ENCODE data around the gene FAM107B. TPM values are rescaled to one million over a fixed set of nuclear protein-coding genes. Genes with fewer than 3 reads are reported as not detected.

The FAM107B gene
- total and polyA plus RNA-seq, 2 experiments from 2014 or later = 11.0 to 17.6 TPM

DNA sequence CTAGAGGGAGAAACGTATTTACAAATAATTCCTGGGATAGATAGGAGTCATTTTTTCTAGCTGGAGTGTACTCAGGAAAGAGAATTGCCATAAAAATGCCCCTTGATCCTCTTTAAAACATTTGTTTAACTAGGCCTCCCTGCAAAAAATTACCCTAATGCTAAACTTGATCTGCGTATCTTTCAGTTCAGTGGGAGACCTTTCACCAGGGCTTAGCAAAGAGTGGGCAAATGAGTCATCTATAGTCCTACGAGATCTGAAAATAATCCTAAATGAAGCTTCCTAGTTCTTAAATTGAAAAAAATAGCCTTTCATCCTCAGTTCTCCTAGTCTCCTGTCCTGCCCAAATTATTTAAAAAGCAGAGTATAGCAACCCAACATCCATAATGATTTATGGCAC lies 245.3 kb downstream of the FAM107B start (continued):
- TF ChIP-seq, protein P1, sequence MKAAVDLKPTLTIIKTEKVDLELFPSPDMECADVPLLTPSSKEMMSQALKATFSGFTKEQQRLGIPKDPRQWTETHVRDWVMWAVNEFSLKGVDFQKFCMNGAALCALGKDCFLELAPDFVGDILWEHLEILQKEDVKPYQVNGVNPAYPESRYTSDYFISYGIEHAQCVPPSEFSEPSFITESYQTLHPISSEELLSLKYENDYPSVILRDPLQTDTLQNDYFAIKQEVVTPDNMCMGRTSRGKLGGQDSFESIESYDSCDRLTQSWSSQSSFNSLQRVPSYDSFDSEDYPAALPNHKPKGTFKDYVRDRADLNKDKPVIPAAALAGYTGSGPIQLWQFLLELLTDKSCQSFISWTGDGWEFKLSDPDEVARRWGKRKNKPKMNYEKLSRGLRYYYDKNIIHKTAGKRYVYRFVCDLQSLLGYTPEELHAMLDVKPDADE (IDR thresholded peaks at IDR 0.05) = no peak
- no peak for TF ChIP-seq ZNF114 (CRISPR knock-in tag; IDR thresholded peaks at IDR 0.05)
- no peak for TF ChIP-seq NANOG (IDR thresholded peaks at IDR 0.05; ENCODE audit: borderline replicate concordance)
- TF ChIP-seq ZNF331 (CRISPR knock-in tag; IDR thresholded peaks at IDR 0.05; ENCODE audit: low read depth) = no peak

DNA sequence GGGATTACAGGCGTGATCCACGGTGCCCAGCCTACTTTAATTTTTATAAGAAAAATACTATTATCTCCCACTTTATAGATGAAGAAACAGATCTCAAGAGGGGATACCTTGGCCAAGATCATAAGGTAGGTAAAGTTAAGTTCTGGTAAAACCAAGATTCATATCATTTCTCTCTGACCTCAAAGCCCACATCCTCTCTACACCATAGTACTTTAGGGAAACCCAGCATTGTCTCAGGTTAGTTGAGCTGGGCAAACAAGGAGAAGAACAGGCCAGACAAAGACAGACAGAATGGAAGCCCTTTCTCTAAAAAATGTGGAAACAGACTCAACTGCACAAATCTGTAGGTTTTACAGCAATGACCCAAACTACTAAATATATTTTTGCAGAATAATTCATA lies 246.2 kb downstream of the FAM107B start:
- H3K27ac Mint-ChIP-seq = no peak overlapping the region
- Histone ChIP-seq H3K4me1 (ENCODE audit: insufficient read depth) (no peaks in the 10 kb centered on the region), H3F3A (replicated peaks; ENCODE audit: low read depth) (no peaks in the 10 kb centered on the region), H3K4me3 (no peak overlapping the region), H3K4me2 (no peak overlapping the region), H3K9me2 (ENCODE audit: insufficient read depth) (no peaks in the 10 kb centered on the region), H3K79me2 (replicated peaks; ENCODE audit: insufficient read depth) (no peaks in the 10 kb centered on the region), H2AFZ (no peak overlapping the region), H3K27me3 (ENCODE audit: insufficient read depth) (no peaks in the 10 kb centered on the region), H3K36me3 (ENCODE audit: insufficient read depth) (no peaks in the 10 kb centered on the region), H3K27ac (ENCODE audit: low read depth) (no peak overlapping the region), H4K20me1 (replicated peaks; ENCODE audit: insufficient read depth) (peaks cover 4% of the 10 kb centered on the region; the same call in 1 of the 2 replicates)
- H3K4me1 Mint-ChIP-seq = no peaks in the 10 kb centered on the region
- DNase-seq (ENCODE audit: low spot score) = no peak
- H3K27me3 Mint-ChIP-seq (ENCODE audit: insufficient read depth, low read depth, poor library complexity) = peaks cover 2% of the 10 kb centered on the region
- H3K36me3 Mint-ChIP-seq (ENCODE audit: low read depth) = no peaks in the 10 kb centered on the region; the same call in 2 of the 3 replicates
- ATAC-seq = no peak
- no peak overlapping the region for H3K4me3 Mint-ChIP-seq
- no peaks in the 10 kb centered on the region for H3K9me3 Mint-ChIP-seq
- TF ChIP-seq ZNF114 (CRISPR knock-in tag; IDR thresholded peaks at IDR 0.05) (no peak), POLR2AphosphoS5 (IDR thresholded peaks at IDR 0.05; ENCODE audit: low read depth) (no peak), JUNB (IDR thresholded peaks at IDR 0.05; ENCODE audit: unreplicated experiment) (no peak), CREB1 (CRISPR knock-in tag; IDR thresholded peaks at IDR 0.05; ENCODE audit: low read depth) (no peak), EZH2 (IDR thresholded peaks at IDR 0.05; ENCODE audit: low read depth, unreplicated experiment) (no peak), EZH2phosphoT487 (IDR thresholded peaks at IDR 0.05; ENCODE audit: unreplicated experiment) (no peak)
- TF ChIP-seq, protein P2, sequence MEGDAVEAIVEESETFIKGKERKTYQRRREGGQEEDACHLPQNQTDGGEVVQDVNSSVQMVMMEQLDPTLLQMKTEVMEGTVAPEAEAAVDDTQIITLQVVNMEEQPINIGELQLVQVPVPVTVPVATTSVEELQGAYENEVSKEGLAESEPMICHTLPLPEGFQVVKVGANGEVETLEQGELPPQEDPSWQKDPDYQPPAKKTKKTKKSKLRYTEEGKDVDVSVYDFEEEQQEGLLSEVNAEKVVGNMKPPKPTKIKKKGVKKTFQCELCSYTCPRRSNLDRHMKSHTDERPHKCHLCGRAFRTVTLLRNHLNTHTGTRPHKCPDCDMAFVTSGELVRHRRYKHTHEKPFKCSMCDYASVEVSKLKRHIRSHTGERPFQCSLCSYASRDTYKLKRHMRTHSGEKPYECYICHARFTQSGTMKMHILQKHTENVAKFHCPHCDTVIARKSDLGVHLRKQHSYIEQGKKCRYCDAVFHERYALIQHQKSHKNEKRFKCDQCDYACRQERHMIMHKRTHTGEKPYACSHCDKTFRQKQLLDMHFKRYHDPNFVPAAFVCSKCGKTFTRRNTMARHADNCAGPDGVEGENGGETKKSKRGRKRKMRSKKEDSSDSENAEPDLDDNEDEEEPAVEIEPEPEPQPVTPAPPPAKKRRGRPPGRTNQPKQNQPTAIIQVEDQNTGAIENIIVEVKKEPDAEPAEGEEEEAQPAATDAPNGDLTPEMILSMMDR (conservative IDR thresholded peaks at IDR 0.05; ENCODE audit: low read depth in 2 of 2) = no peak
- TF ChIP-seq, protein P1 (IDR thresholded peaks at IDR 0.05) = no peak
- TF ChIP-seq, protein P3, sequence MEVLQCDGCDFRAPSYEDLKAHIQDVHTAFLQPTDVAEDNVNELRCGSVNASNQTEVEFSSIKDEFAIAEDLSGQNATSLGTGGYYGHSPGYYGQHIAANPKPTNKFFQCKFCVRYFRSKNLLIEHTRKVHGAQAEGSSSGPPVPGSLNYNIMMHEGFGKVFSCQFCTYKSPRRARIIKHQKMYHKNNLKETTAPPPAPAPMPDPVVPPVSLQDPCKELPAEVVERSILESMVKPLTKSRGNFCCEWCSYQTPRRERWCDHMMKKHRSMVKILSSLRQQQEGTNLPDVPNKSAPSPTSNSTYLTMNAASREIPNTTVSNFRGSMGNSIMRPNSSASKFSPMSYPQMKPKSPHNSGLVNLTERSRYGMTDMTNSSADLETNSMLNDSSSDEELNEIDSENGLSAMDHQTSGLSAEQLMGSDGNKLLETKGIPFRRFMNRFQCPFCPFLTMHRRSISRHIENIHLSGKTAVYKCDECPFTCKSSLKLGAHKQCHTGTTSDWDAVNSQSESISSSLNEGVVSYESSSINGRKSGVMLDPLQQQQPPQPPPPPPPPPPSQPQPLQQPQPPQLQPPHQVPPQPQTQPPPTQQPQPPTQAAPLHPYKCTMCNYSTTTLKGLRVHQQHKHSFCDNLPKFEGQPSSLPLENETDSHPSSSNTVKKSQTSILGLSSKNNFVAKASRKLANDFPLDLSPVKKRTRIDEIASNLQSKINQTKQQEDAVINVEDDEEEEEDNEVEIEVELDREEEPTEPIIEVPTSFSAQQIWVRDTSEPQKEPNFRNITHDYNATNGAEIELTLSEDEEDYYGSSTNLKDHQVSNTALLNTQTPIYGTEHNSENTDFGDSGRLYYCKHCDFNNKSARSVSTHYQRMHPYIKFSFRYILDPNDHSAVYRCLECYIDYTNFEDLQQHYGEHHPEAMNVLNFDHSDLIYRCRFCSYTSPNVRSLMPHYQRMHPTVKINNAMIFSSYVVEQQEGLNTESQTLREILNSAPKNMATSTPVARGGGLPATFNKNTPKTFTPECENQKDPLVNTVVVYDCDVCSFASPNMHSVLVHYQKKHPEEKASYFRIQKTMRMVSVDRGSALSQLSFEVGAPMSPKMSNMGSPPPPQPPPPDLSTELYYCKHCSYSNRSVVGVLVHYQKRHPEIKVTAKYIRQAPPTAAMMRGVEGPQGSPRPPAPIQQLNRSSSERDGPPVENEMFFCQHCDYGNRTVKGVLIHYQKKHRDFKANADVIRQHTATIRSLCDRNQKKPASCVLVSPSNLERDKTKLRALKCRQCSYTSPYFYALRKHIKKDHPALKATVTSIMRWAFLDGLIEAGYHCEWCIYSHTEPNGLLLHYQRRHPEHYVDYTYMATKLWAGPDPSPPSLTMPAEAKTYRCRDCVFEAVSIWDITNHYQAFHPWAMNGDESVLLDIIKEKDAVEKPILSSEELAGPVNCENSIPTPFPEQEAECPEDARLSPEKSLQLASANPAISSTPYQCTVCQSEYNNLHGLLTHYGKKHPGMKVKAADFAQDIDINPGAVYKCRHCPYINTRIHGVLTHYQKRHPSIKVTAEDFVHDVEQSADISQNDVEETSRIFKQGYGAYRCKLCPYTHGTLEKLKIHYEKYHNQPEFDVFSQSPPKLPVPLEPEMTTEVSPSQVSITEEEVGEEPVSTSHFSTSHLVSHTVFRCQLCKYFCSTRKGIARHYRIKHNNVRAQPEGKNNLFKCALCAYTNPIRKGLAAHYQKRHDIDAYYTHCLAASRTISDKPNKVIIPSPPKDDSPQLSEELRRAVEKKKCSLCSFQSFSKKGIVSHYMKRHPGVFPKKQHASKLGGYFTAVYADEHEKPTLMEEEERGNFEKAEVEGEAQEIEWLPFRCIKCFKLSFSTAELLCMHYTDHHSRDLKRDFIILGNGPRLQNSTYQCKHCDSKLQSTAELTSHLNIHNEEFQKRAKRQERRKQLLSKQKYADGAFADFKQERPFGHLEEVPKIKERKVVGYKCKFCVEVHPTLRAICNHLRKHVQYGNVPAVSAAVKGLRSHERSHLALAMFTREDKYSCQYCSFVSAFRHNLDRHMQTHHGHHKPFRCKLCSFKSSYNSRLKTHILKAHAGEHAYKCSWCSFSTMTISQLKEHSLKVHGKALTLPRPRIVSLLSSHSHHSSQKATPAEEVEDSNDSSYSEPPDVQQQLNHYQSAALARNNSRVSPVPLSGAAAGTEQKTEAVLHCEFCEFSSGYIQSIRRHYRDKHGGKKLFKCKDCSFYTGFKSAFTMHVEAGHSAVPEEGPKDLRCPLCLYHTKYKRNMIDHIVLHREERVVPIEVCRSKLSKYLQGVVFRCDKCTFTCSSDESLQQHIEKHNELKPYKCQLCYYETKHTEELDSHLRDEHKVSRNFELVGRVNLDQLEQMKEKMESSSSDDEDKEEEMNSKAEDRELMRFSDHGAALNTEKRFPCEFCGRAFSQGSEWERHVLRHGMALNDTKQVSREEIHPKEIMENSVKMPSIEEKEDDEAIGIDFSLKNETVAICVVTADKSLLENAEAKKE (CRISPR knock-in tag; IDR thresholded peaks at IDR 0.05) = no peak
- TF ChIP-seq, protein P4, sequence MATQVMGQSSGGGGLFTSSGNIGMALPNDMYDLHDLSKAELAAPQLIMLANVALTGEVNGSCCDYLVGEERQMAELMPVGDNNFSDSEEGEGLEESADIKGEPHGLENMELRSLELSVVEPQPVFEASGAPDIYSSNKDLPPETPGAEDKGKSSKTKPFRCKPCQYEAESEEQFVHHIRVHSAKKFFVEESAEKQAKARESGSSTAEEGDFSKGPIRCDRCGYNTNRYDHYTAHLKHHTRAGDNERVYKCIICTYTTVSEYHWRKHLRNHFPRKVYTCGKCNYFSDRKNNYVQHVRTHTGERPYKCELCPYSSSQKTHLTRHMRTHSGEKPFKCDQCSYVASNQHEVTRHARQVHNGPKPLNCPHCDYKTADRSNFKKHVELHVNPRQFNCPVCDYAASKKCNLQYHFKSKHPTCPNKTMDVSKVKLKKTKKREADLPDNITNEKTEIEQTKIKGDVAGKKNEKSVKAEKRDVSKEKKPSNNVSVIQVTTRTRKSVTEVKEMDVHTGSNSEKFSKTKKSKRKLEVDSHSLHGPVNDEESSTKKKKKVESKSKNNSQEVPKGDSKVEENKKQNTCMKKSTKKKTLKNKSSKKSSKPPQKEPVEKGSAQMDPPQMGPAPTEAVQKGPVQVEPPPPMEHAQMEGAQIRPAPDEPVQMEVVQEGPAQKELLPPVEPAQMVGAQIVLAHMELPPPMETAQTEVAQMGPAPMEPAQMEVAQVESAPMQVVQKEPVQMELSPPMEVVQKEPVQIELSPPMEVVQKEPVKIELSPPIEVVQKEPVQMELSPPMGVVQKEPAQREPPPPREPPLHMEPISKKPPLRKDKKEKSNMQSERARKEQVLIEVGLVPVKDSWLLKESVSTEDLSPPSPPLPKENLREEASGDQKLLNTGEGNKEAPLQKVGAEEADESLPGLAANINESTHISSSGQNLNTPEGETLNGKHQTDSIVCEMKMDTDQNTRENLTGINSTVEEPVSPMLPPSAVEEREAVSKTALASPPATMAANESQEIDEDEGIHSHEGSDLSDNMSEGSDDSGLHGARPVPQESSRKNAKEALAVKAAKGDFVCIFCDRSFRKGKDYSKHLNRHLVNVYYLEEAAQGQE (IDR thresholded peaks at IDR 0.05; ENCODE audit: unreplicated experiment) = no peak

Measured in GM23338 (cell line).